HepG2 (cell line): ENCODE results near the gene SLC22A23. TPM values are rescaled to one million over a fixed set of nuclear protein-coding genes. Genes with fewer than 3 reads are reported as not detected.

ENCODE experiments used
- HIC2 ChIP-seq: sonication (generic); formaldehyde crosslinking; IDR thresholded peaks from 2 replicates; pipeline ENCODE4 v1.9.0; 2022; ENCODE audit warnings: low read depth, missing genetic modification reagents
- KDM6A ChIP-seq: IDR thresholded peaks from 2 replicates; pipeline ENCODE4 v1.6.1; 2016; ENCODE audit warnings: low read depth
- KLF6 ChIP-seq: IDR thresholded peaks from 2 replicates; pipeline ENCODE4 v1.8.0; 2016; ENCODE audit warnings: missing biosample characterization, missing genetic modification reagents
- NRL ChIP-seq: sonication (generic); formaldehyde crosslinking; IDR thresholded peaks from 2 replicates; pipeline ENCODE4 v1.5.0; 2020; ENCODE audit warnings: missing genetic modification reagents, mild to moderate bottlenecking, moderate library complexity, borderline replicate concordance
- PAXIP1 ChIP-seq: sonication (generic); formaldehyde crosslinking; conservative IDR thresholded peaks from 2 replicates; pipeline ENCODE4 v1.4.0; 2020; ENCODE audit warnings: mild to moderate bottlenecking, missing genetic modification reagents, moderate library complexity
- RARG ChIP-seq: sonication (generic); formaldehyde crosslinking; IDR thresholded peaks from 2 replicates; pipeline ENCODE4 v1.4.0; 2020; ENCODE audit warnings: low read depth, mild to moderate bottlenecking, missing genetic modification reagents
- REPIN1 ChIP-seq: sonication (generic); formaldehyde crosslinking; IDR thresholded peaks from 2 replicates; pipeline ENCODE4 v1.8.0; 2022; ENCODE audit warnings: missing genetic modification reagents, low read depth, mild to moderate bottlenecking, borderline replicate concordance
- ZBTB40 ChIP-seq, 2 experiments: fragments of 450-650 bp in 1 of 2; sonication (generic) in 1 of 2; formaldehyde crosslinking in 1 of 2; IDR thresholded peaks; 2 replicates each; pipeline versions ENCODE4 v1.6.1 to v1.8.0; 2016 to 2022; ENCODE audit warnings: antibody characterized with exemption in 1 of 2, mild to moderate bottlenecking in 1 of 2, missing genetic modification reagents in 1 of 2
- ZFP1 ChIP-seq: IDR thresholded peaks from 2 replicates; pipeline ENCODE4 v1.6.1; 2016
- ZMAT5 ChIP-seq: sonication (generic); formaldehyde crosslinking; IDR thresholded peaks from 2 replicates; pipeline ENCODE4 v1.5.0; 2020; ENCODE audit warnings: mild to moderate bottlenecking, low read depth, missing genetic modification reagents, borderline replicate concordance
- ZNF331 ChIP-seq: sonication (generic); formaldehyde crosslinking; IDR thresholded peaks from 2 replicates; pipeline ENCODE4 v1.4.0; 2020; ENCODE audit warnings: missing genetic modification reagents
- ZNF530 ChIP-seq: sonication (generic); formaldehyde crosslinking; IDR thresholded peaks from 2 replicates; pipeline ENCODE4 v1.5.0; 2020; ENCODE audit warnings: low read depth, mild to moderate bottlenecking, missing genetic modification reagents
- ZNF549 ChIP-seq: sonication (generic); formaldehyde crosslinking; IDR thresholded peaks from 2 replicates; pipeline ENCODE4 v1.5.0; 2020; ENCODE audit warnings: missing genetic modification reagents
- polyA plus RNA-seq, 8 experiments: library from polyadenylated mRNA; depleted of rRNA in 3 of 8; stranded (reverse) in 7 of 8; unstranded in 1 of 8; fragments of >200 nt; fragmentation: Illumina TruSeq in 4 of 8; extraction: Trizol in 4 of 8; gene quantifications; 2 replicates each; pipeline versions ENCODE4 v1.2.1 to v1.2.3, GENCODE V29; 2011 to 2016; ENCODE audit warnings: low read depth in 4 of 8, missing spikeins in 1 of 8, mixed read lengths in 1 of 8; ENCODE audit not compliant: insufficient read depth in 1 of 8
- total RNA-seq, 5 experiments: library from RNA; depleted of rRNA; stranded (reverse); fragments of >200 nt; fragmentation: Illumina TruSeq; extraction: Trizol; gene quantifications; 2 replicates each; pipeline ENCODE4 v1.2.3, GENCODE V29; 2016; ENCODE audit warnings: low read depth in 1 of 5

The SLC22A23 gene
- total and polyA plus RNA-seq, 2 of the 13 experiments (the other 11 are each of a cell fraction or from before 2014, with no cell fraction given) = 11.8 to 17.5 TPM

- TF ChIP-seq ZNF331 (CRISPR knock-in tag) (peak; percentile 78), REPIN1 (0 out of 2 replicates have a peak, but pooled peaks have one; percentile 52), HIC2 (peak; percentile 64; the same call in 1 of the 2 replicates), NRL (CRISPR knock-in tag) (0 out of 2 replicates have a peak, but pooled peaks have one; percentile 20), ZBTB40 (IDR thresholded peaks at IDR 0.05) (no peak), ZBTB40 (CRISPR knock-in tag; IDR thresholded peaks at IDR 0.05) (peak; percentile 81), ZNF549 (CRISPR knock-in tag) (no peak), KLF6 (peak; percentile 72; the same call in 1 of the 2 replicates), ZMAT5 (CRISPR knock-in tag) (no peak), KDM6A (0 out of 2 replicates have a peak, but pooled peaks have one; percentile 52), RARG (no peak), PAXIP1 (CRISPR knock-in tag) (peak; percentile 90), ZNF530 (CRISPR knock-in tag) (no peak), ZFP1 (peak; percentile 37; the same call in 1 of the 2 replicates)
Observed at GRCh38 chr6:3377536-3378397, 79.1 kb downstream of the SLC22A23 start (continued).
